Cardiac muscle cell (in vitro differentiated cells and primary cell): ENCODE results near the gene KANSL3. TPM values are rescaled to one million over a fixed set of nuclear protein-coding genes. Genes with fewer than 3 reads are reported as not detected.
"Not testable (repeated sequence)": the region's sequence is repeated elsewhere in the genome, so short reads cannot be mapped to it uniquely, and the experiment has no call there.

Experiments
- DNase-seq, 2 donors: peaks; one replicate each; pipeline versions ENCODE4 v3.0.0 to v3.0.0-alpha.2; 2010 to 2017; ENCODE audit warnings: low read depth in 1 of 2, low spot score in 1 of 2
- H3K27ac ChIP-seq: fragments of 200-600 bp; sonication (generic); 2 replicates; pipeline ENCODE4 v1.5.1; 2016
- H3K27me3 ChIP-seq: fragments of 200-600 bp; sonication (generic); 2 replicates; pipeline ENCODE4 v1.6.0; 2016; ENCODE audit warnings: control low read depth
- H3K36me3 ChIP-seq: fragments of 200-600 bp; sonication (generic); 2 replicates; pipeline ENCODE4 v1.5.1; 2016; ENCODE audit warnings: control low read depth
- H3K4me1 ChIP-seq: fragments of 200-600 bp; sonication (generic); 2 replicates; pipeline ENCODE4 v1.8.1; 2017; ENCODE audit warnings: low read depth, mild to moderate bottlenecking, mixed run types
- H3K4me3 ChIP-seq: fragments of 200-600 bp; sonication (generic); 2 replicates; pipeline ENCODE4 v1.5.1; 2016; ENCODE audit warnings: mild to moderate bottlenecking
- H3K9me3 ChIP-seq: fragments of 200-600 bp; sonication (generic); 2 replicates; pipeline ENCODE4 v1.5.1; 2017; ENCODE audit warnings: low read depth, mild to moderate bottlenecking, control low read depth
- polyA plus RNA-seq: library from polyadenylated mRNA; unstranded; fragments of >200 nt; fragmentation: Nextera tagmentation; extraction: Ambion mirVana; gene quantifications from 2 replicates; pipeline ENCODE4 v1.2.1, GENCODE V29; 2016
- total RNA-seq: library from RNA; depleted of rRNA; stranded (reverse); fragments of >200 nt; gene quantifications from 2 replicates; pipeline ENCODE4 v1.2.3, GENCODE V29; 2016
- TF ChIP-seq, protein P1 (sequence below): IDR thresholded peaks from 2 replicates; pipeline ENCODE4 v1.5.1; 2012; ENCODE audit warnings: low read depth, mild to moderate bottlenecking, low read length

Gene KANSL3
- total and polyA plus RNA-seq, 2 experiments from 2014 or later = 40.4 to 59.2 TPM

DNA sequence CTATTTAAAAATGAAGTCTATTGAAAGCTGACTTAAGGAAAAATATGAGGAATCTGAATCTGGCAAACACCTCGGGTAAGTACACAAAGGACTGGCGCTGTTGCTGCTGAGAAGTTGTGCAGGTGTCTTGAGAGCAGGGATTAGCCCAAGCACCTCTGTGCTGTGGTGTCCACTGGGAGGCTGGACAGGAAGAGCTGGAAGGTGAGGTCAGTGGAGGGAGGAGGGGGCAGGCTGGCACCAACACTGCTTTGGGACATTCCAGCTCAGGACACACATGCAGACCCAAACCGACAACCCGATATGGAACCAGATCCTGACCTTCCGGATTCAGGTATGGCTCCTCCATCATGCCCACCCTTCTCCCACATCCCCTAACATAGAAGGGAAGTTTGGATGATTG, 25.1 kb upstream of the KANSL3 start:
- TF ChIP-seq, protein P1, sequence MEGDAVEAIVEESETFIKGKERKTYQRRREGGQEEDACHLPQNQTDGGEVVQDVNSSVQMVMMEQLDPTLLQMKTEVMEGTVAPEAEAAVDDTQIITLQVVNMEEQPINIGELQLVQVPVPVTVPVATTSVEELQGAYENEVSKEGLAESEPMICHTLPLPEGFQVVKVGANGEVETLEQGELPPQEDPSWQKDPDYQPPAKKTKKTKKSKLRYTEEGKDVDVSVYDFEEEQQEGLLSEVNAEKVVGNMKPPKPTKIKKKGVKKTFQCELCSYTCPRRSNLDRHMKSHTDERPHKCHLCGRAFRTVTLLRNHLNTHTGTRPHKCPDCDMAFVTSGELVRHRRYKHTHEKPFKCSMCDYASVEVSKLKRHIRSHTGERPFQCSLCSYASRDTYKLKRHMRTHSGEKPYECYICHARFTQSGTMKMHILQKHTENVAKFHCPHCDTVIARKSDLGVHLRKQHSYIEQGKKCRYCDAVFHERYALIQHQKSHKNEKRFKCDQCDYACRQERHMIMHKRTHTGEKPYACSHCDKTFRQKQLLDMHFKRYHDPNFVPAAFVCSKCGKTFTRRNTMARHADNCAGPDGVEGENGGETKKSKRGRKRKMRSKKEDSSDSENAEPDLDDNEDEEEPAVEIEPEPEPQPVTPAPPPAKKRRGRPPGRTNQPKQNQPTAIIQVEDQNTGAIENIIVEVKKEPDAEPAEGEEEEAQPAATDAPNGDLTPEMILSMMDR = no peak
- DNase-seq = no peak
- no peaks in the 10 kb centered on the region for H3K27me3 ChIP-seq

DNA sequence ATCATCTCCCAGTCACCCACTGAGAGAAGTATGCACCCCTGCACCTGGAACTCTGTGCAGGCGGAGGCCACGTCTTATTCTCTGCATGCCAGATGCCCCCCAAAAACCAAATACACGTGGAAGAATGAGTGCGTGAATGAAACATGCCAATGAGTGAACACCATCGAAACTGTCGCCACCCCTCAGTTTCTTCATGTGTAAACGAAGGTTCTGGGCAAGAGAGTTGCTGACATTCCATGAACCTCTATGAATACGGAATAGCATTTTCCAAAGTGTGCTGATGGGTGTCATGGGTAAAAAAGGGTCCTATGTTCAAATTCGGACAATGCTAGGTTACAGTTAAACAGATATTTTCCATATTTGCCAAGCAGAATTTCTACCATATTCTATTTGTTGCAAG, 24.2 kb upstream of the KANSL3 start:
- H3K9me3 ChIP-seq = no peaks in the 10 kb centered on the region
- H3K4me3 ChIP-seq = no peak overlapping the region
- no peaks in the 10 kb centered on the region for H3K36me3 ChIP-seq
- no peak for DNase-seq
- no peaks in the 10 kb centered on the region for H3K27me3 ChIP-seq
- TF ChIP-seq, protein P1 = no peak
- peaks cover 9% of the 10 kb centered on the region for H3K4me1 ChIP-seq
- H3K27ac ChIP-seq = no peak overlapping the region

More for the DNA sequence above, 25.1 kb upstream of the KANSL3 start:
- H3K9me3 ChIP-seq = no peaks in the 10 kb centered on the region
- H3K4me3 ChIP-seq = no peak overlapping the region
- H3K36me3 ChIP-seq = no peaks in the 10 kb centered on the region
- H3K4me1 ChIP-seq = peaks cover 9% of the 10 kb centered on the region
- H3K27ac ChIP-seq = no peak overlapping the region

DNA sequence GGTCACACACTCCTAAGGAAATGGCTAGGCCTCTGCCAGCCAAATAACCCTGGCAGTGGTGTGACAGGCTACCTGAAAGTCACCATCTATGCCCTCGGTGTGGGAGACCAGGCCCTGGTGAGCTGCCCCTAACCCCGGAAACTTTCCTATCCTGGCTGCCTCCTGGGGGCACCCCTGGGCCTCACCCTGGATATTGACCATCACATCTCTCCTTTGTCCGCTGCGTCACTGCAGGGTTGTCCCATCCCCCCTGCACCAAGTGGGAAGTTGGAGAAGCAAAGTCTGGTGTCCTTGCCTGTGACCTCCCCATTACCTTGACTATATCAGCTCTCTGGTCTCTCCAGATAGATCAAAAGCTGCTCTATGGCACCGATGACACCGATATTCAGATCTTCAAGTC, 23.2 kb upstream of the KANSL3 start:
- Histone ChIP-seq H3K9me3 (no peaks in the 10 kb centered on the region), H3K27me3 (no peaks in the 10 kb centered on the region), H3K4me1 (peaks cover 9% of the 10 kb centered on the region), H3K27ac (no peak overlapping the region), H3K36me3 (no peaks in the 10 kb centered on the region), H3K4me3 (no peak overlapping the region)
- DNase-seq = no peak
- TF ChIP-seq, protein P1 = no peak

DNA sequence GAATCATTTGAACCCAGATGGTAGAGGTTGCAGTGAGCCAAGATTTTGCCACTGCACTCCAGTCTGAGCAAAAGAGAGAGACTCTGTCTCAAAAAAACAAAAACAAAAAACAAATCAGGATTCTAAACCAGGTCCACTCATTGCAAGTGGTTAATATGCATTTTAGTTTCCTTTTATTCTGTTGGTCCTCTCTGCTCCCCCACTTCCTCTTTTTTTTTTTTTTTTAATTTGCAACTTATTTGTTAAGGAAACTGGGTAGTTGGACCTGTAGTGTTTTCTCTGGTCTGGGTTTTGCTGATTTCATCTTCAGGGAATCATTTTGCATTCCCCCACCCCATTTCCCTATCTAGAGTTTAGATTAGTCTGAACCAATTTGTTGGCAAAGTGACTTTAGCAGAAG, 18.4 kb upstream of the KANSL3 start:
- Histone ChIP-seq H3K27ac (no peak overlapping the region), H3K27me3 (no peaks in the 10 kb centered on the region), H3K36me3 (peaks cover 2% of the 10 kb centered on the region), H3K9me3 (no peaks in the 10 kb centered on the region), H3K4me3 (no peak overlapping the region), H3K4me1 (peaks cover 2% of the 10 kb centered on the region)
- TF ChIP-seq, protein P1 = no peak
- DNase-seq = no peak

DNA sequence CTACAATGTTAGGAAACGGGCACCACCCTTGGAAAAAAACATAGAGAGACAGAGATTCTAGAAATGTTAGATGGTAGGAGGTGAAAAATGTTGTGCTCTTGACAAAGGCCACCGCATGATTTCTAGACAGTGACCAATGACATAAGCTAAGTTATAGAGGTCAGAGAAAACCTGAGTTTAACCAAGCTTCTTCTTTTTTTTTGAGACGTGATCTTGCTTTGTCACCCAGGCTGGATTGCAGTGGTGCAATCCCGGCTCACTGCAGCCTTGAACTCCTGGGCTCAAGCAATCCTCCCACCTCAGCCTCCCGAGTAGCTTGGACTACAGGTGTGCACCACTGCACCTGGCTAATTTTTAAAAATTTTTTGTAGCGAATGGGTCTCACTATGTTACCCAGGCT, 17.4 kb upstream of the KANSL3 start:
- Histone ChIP-seq H3K27ac (no peak overlapping the region), H3K36me3 (peaks cover 2% of the 10 kb centered on the region), H3K9me3 (no peaks in the 10 kb centered on the region), H3K4me3 (no peak overlapping the region), H3K27me3 (no peaks in the 10 kb centered on the region), H3K4me1 (no peaks in the 10 kb centered on the region)
- DNase-seq = no peak
- TF ChIP-seq, protein P1 = no peak

DNA sequence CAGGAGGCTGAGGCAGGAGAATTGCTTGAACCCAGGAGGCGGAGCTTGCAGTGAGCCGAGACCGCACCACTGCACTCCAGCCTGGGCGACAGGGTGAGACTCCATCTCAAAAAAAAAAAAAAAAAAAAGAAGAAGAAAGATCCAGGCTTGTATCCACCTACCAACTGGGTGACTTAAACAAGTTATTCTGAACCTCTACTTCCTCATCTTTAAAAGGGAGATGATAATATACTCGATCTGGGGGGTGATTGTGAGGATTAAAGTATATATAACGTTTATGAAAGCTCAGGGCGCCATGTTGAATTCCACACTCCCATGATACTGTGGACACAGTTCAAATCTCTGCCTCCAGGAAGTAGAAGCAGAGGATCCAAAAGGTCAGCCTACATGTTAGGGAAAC, 16.7 kb upstream of the KANSL3 start:
- not testable (repeated sequence) for H3K27me3 ChIP-seq, H3K9me3 ChIP-seq, H3K4me3 ChIP-seq, DNase-seq, H3K27ac ChIP-seq, H3K4me1 ChIP-seq, H3K36me3 ChIP-seq
